ENCODE data around the gene TSPO. TPM values are rescaled to one million over a fixed set of nuclear protein-coding genes. Genes with fewer than 3 reads are reported as not detected.

TSPO gene
- total and polyA plus RNA-seq, 2 of the 13 experiments (the other 11 are each of a cell fraction or from before 2014, with no cell fraction given) = 0.46 to 1.4 TPM

DNA sequence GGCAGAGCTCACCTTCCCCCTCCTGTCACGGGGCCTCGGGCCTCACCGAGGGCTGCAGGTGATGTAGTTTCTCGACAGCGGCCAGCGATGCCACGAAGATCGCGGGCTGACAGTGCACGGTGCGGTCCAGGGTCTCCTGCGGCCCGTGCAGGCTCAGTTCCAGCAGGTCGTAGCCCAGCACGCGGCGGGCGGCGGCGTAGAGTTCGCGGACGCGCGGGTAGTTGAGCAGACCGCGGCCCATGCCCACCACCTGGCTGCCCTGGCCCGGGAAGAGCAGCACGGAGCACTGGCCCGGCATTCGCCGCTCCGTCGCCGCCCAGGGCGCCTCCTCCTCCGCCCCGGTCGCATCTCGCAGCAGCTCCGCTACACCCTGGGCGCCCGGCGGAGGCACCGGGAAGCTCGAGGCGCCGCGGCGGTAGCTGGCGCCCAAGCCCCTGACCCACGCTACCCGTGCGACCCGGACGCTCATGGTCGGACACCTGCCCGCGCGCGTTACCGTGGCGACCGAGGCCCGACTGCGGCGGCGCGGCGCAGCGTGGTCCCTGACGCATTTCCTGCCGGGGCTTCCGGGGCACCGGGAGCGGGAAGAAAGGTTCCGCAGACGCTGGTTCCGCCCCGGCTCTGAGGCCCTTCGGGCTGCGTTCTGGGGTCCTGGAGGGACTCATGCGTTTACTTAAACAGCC, 8.3 kb upstream of the TSPO start, which contains the start of gene MCAT (continued):
- TF ChIP-seq, protein P1, sequence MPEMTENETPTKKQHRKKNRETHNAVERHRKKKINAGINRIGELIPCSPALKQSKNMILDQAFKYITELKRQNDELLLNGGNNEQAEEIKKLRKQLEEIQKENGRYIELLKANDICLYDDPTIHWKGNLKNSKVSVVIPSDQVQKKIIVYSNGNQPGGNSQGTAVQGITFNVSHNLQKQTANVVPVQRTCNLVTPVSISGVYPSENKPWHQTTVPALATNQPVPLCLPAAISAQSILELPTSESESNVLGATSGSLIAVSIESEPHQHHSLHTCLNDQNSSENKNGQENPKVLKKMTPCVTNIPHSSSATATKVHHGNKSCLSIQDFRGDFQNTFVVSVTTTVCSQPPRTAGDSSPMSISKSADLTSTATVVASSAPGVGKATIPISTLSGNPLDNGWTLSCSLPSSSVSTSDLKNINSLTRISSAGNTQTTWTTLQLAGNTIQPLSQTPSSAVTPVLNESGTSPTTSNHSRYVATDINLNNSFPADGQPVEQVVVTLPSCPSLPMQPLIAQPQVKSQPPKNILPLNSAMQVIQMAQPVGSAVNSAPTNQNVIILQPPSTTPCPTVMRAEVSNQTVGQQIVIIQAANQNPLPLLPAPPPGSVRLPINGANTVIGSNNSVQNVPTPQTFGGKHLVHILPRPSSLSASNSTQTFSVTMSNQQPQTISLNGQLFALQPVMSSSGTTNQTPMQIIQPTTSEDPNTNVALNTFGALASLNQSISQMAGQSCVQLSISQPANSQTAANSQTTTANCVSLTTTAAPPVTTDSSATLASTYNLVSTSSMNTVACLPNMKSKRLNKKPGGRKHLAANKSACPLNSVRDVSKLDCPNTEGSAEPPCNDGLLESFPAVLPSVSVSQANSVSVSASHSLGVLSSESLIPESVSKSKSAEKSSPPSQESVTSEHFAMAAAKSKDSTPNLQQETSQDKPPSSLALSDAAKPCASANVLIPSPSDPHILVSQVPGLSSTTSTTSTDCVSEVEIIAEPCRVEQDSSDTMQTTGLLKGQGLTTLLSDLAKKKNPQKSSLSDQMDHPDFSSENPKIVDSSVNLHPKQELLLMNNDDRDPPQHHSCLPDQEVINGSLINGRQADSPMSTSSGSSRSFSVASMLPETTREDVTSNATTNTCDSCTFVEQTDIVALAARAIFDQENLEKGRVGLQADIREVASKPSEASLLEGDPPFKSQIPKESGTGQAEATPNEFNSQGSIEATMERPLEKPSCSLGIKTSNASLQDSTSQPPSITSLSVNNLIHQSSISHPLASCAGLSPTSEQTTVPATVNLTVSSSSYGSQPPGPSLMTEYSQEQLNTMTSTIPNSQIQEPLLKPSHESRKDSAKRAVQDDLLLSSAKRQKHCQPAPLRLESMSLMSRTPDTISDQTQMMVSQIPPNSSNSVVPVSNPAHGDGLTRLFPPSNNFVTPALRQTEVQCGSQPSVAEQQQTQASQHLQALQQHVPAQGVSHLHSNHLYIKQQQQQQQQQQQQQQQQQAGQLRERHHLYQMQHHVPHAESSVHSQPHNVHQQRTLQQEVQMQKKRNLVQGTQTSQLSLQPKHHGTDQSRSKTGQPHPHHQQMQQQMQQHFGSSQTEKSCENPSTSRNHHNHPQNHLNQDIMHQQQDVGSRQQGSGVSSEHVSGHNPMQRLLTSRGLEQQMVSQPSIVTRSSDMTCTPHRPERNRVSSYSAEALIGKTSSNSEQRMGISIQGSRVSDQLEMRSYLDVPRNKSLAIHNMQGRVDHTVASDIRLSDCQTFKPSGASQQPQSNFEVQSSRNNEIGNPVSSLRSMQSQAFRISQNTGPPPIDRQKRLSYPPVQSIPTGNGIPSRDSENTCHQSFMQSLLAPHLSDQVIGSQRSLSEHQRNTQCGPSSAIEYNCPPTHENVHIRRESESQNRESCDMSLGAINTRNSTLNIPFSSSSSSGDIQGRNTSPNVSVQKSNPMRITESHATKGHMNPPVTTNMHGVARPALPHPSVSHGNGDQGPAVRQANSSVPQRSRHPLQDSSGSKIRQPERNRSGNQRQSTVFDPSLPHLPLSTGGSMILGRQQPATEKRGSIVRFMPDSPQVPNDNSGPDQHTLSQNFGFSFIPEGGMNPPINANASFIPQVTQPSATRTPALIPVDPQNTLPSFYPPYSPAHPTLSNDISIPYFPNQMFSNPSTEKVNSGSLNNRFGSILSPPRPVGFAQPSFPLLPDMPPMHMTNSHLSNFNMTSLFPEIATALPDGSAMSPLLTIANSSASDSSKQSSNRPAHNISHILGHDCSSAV (CRISPR knock-in tag; IDR thresholded peaks at IDR 0.05; ENCODE audit: borderline replicate concordance) = no peak
- TF ChIP-seq ZNF549 (CRISPR knock-in tag; IDR thresholded peaks at IDR 0.05) (no peak), EEA1 (CRISPR knock-in tag; IDR thresholded peaks at IDR 0.05; ENCODE audit: borderline replicate concordance) (no peak), JARID2 (CRISPR knock-in tag; IDR thresholded peaks at IDR 0.05; ENCODE audit: insufficient replicate concordance) (no peak), ZNF256 (CRISPR knock-in tag; conservative IDR thresholded peaks at IDR 0.05) (no peak; the same call in 1 of the 2 replicates), ZNF570 (CRISPR knock-in tag; IDR thresholded peaks at IDR 0.05; ENCODE audit: borderline replicate concordance) (no peak), ZNF878 (CRISPR knock-in tag; IDR thresholded peaks at IDR 0.05) (no peak), ZNF33B (CRISPR knock-in tag; IDR thresholded peaks at IDR 0.05) (no peak)
- TF ChIP-seq, protein P2, sequence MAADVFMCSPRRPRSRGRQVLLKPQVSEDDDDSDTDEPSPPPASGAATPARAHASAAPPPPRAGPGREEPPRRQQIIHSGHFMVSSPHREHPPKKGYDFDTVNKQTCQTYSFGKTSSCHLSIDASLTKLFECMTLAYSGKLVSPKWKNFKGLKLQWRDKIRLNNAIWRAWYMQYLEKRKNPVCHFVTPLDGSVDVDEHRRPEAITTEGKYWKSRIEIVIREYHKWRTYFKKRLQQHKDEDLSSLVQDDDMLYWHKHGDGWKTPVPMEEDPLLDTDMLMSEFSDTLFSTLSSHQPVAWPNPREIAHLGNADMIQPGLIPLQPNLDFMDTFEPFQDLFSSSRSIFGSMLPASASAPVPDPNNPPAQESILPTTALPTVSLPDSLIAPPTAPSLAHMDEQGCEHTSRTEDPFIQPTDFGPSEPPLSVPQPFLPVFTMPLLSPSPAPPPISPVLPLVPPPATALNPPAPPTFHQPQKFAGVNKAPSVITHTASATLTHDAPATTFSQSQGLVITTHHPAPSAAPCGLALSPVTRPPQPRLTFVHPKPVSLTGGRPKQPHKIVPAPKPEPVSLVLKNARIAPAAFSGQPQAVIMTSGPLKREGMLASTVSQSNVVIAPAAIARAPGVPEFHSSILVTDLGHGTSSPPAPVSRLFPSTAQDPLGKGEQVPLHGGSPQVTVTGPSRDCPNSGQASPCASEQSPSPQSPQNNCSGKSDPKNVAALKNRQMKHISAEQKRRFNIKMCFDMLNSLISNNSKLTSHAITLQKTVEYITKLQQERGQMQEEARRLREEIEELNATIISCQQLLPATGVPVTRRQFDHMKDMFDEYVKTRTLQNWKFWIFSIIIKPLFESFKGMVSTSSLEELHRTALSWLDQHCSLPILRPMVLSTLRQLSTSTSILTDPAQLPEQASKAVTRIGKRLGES (CRISPR knock-in tag; IDR thresholded peaks at IDR 0.05; ENCODE audit: borderline replicate concordance) = no peak
- TF ChIP-seq, protein P3, sequence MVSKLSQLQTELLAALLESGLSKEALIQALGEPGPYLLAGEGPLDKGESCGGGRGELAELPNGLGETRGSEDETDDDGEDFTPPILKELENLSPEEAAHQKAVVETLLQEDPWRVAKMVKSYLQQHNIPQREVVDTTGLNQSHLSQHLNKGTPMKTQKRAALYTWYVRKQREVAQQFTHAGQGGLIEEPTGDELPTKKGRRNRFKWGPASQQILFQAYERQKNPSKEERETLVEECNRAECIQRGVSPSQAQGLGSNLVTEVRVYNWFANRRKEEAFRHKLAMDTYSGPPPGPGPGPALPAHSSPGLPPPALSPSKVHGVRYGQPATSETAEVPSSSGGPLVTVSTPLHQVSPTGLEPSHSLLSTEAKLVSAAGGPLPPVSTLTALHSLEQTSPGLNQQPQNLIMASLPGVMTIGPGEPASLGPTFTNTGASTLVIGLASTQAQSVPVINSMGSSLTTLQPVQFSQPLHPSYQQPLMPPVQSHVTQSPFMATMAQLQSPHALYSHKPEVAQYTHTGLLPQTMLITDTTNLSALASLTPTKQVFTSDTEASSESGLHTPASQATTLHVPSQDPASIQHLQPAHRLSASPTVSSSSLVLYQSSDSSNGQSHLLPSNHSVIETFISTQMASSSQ (IDR thresholded peaks at IDR 0.05; ENCODE audit: low read depth) = no peak
- TF ChIP-seq, protein P3 (CRISPR knock-in tag; IDR thresholded peaks at IDR 0.05; ENCODE audit: borderline replicate concordance) = no peak
- TF ChIP-seq, protein P4, sequence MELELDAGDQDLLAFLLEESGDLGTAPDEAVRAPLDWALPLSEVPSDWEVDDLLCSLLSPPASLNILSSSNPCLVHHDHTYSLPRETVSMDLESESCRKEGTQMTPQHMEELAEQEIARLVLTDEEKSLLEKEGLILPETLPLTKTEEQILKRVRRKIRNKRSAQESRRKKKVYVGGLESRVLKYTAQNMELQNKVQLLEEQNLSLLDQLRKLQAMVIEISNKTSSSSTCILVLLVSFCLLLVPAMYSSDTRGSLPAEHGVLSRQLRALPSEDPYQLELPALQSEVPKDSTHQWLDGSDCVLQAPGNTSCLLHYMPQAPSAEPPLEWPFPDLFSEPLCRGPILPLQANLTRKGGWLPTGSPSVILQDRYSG (CRISPR knock-in tag; IDR thresholded peaks at IDR 0.05) = no peak

All from HepG2 (cell line).